Measurements from ENCODE around the gene ETFRF1.

Gene ETFRF1

DNA sequence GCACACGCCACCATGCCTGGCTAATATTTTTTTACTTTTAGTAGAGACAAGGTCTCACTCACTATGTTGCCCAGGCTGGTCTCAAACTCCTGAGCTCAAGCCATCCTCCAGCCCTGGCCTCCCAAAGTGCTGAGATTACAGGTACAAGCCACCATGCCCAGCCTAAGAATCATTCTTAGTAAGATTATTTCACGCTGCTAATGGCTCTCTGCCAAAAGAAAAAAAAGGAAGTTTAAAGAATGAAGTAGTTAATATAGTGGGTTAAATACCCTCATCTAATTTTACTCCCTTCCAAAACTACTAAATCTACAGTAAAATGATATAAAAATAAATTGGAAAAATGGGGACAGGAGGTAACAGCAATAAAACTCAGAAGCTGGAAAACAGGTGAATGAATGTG, 2.6 kb downstream of the ETFRF1 start:
- H3K23ac ChIP-seq (ENCODE audit: low read length in 2 of 2): no peak overlapping the region
- no peaks in the 10 kb centered on the region for H3K9me3 ChIP-seq (ENCODE audit: control insufficient read depth, low read length)
- no peak overlapping the region for H2BK12ac ChIP-seq (ENCODE audit: low read length in 2 of 2)
- no peak overlapping the region for H3K4me2 ChIP-seq (ENCODE audit: low read length, poor library complexity, severe bottlenecking)
- H2BK5ac ChIP-seq (ENCODE audit: low read depth, low read length, poor library complexity, severe bottlenecking): no peak overlapping the region
- H3K36me3 ChIP-seq (ENCODE audit: control insufficient read depth in 1 of 2, insufficient read depth in 2 of 2, low read depth in 1 of 2, low read length in 2 of 2): peaks cover 0 to 2% of the 10 kb centered on the region in 2 experiments
- peaks cover 22% of the 10 kb centered on the region for H3K79me1 ChIP-seq (replicated peaks; ENCODE audit: low read length, poor library complexity, severe bottlenecking)
- H2AFZ ChIP-seq (ENCODE audit: low read depth, low read length): no peak overlapping the region
- no peak overlapping the region for H3K27ac ChIP-seq (ENCODE audit: low read length, poor library complexity, severe bottlenecking)
- H3K4me1 ChIP-seq (ENCODE audit: control insufficient read depth, insufficient read depth, low read depth, low read length): peaks cover 2% of the 10 kb centered on the region
- no peak overlapping the region for H2BK15ac ChIP-seq (ENCODE audit: low read depth, poor library complexity, severe bottlenecking)
- H3K14ac ChIP-seq (ENCODE audit: low read length in 2 of 2): no peak overlapping the region
- H3K18ac ChIP-seq (ENCODE audit: low read depth in 1 of 2, low read length in 2 of 2): no peak overlapping the region
- DNase-seq: no peak
- H3K9ac ChIP-seq (ENCODE audit: low read length): no peak overlapping the region
- H3K4me3 ChIP-seq (ENCODE audit: insufficient read depth in 1 of 2, low read depth in 1 of 2, low read length in 2 of 2): no peak overlapping the region
- no peak overlapping the region for H2AK5ac ChIP-seq (ENCODE audit: low read length, severe bottlenecking)
- H4K91ac ChIP-seq (ENCODE audit: low read length): no peak overlapping the region
- H4K8ac ChIP-seq (ENCODE audit: low read length): no peak overlapping the region
- no peaks in the 10 kb centered on the region for H3K27me3 ChIP-seq (ENCODE audit: control insufficient read depth in 1 of 2, insufficient read depth in 1 of 2, low read length in 2 of 2)
- H3K4ac ChIP-seq (ENCODE audit: low read depth in 1 of 2, low read length in 2 of 2): no peak overlapping the region
- WGBS: 94% methylated on average over 1 of the region's 2 CpGs
- H2BK120ac ChIP-seq (ENCODE audit: low read depth, low read length): no peak overlapping the region

DNA sequence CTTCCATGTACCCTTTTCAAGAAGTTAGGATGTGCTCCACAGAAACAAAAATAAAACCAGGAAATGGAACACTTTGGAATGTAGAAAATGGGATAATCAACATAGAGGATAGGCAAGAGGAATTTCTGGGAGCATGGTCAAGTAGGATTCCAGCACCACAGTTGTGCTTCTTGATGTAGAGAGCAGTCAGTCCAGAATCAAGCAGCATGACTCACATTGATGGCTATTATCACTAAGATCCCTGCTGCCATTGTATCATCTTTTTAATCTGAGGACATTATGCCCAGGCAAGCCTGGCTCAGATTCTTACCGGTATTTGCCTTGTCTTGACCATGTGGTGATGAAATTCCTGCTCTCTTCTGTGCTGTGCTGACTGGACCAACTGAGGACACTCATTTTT, 5.7 kb downstream of the ETFRF1 start:
- Histone ChIP-seq H3K4ac (ENCODE audit: low read depth in 1 of 2, low read length in 2 of 2) (no peak overlapping the region), H3K79me1 (replicated peaks; ENCODE audit: low read length, poor library complexity, severe bottlenecking) (peaks cover 25% of the 10 kb centered on the region), H3K23ac (ENCODE audit: low read length in 2 of 2) (no peak overlapping the region), H2BK12ac (ENCODE audit: low read length in 2 of 2) (no peak overlapping the region), H2AK5ac (ENCODE audit: low read length, severe bottlenecking) (no peak overlapping the region), H3K14ac (ENCODE audit: low read length in 2 of 2) (no peak overlapping the region), H3K4me3 (ENCODE audit: insufficient read depth in 1 of 2, low read depth in 1 of 2, low read length in 2 of 2) (no peak overlapping the region), H2BK15ac (ENCODE audit: low read depth, poor library complexity, severe bottlenecking) (no peak overlapping the region), H2BK120ac (ENCODE audit: low read depth, low read length) (no peak overlapping the region), H4K8ac (ENCODE audit: low read length) (no peak overlapping the region), H3K4me2 (ENCODE audit: low read length, poor library complexity, severe bottlenecking) (no peak overlapping the region), H2BK5ac (ENCODE audit: low read depth, low read length, poor library complexity, severe bottlenecking) (no peak overlapping the region), H3K27me3 (ENCODE audit: control insufficient read depth in 1 of 2, insufficient read depth in 1 of 2, low read length in 2 of 2) (no peaks in the 10 kb centered on the region), H3K9me3 (ENCODE audit: control insufficient read depth, low read length) (no peaks in the 10 kb centered on the region), H2AFZ (ENCODE audit: low read depth, low read length) (no peak overlapping the region), H3K18ac (ENCODE audit: low read depth in 1 of 2, low read length in 2 of 2) (no peak overlapping the region), H3K36me3 (ENCODE audit: control insufficient read depth in 1 of 2, insufficient read depth in 2 of 2, low read depth in 1 of 2, low read length in 2 of 2) (peaks cover 0 to 30% of the 10 kb centered on the region in 2 experiments), H3K9ac (ENCODE audit: low read length) (no peak overlapping the region), H3K4me1 (ENCODE audit: control insufficient read depth, insufficient read depth, low read depth, low read length) (no peaks in the 10 kb centered on the region), H3K27ac (ENCODE audit: low read length, poor library complexity, severe bottlenecking) (peak overlapping the region; percentile 60), H4K91ac (ENCODE audit: low read length) (no peak overlapping the region)
- DNase-seq: peak; percentile 24
- WGBS: 97% methylated on average over 1 of the region's 1 CpG

DNA sequence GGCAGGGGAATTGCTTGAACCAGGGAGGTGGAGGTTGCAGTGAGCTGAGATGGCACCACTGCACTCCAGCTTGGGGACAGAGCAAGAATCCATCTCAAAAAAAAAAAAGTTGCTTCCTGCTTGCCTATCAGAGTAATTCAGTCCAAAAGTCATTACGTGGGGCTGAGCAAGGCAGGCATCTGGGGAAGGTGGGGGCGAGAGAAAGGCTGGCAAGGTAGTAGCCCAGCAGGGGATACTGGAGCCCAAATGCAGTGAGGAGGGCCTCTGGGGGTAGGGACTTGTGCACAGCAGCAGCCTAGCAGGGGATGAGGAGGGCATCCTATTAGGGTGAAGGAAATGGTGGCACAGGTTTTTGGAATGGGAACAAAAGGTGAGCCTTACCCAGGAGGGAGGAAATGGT, 7.1 kb downstream of the ETFRF1 start:
- H3K36me3 ChIP-seq (ENCODE audit: control insufficient read depth in 1 of 2, insufficient read depth in 2 of 2, low read depth in 1 of 2, low read length in 2 of 2): peaks cover 0 to 44% of the 10 kb centered on the region in 2 experiments
- no peak overlapping the region for H3K27ac ChIP-seq (ENCODE audit: low read length, poor library complexity, severe bottlenecking)
- H3K23ac ChIP-seq (ENCODE audit: low read length in 2 of 2): no peak overlapping the region
- no peak overlapping the region for H2BK120ac ChIP-seq (ENCODE audit: low read depth, low read length)
- peaks cover 2% of the 10 kb centered on the region for H3K4me1 ChIP-seq (ENCODE audit: control insufficient read depth, insufficient read depth, low read depth, low read length)
- H2BK12ac ChIP-seq (ENCODE audit: low read length in 2 of 2): no peak overlapping the region
- no peak overlapping the region for H2BK15ac ChIP-seq (ENCODE audit: low read depth, poor library complexity, severe bottlenecking)
- no peak overlapping the region for H3K4ac ChIP-seq (ENCODE audit: low read depth in 1 of 2, low read length in 2 of 2)
- H3K4me2 ChIP-seq (ENCODE audit: low read length, poor library complexity, severe bottlenecking): no peak overlapping the region
- no peak for DNase-seq
- H2BK5ac ChIP-seq (ENCODE audit: low read depth, low read length, poor library complexity, severe bottlenecking): no peak overlapping the region
- no peaks in the 10 kb centered on the region for H3K9me3 ChIP-seq (ENCODE audit: control insufficient read depth, low read length)
- peaks cover 18% of the 10 kb centered on the region for H3K79me1 ChIP-seq (replicated peaks; ENCODE audit: low read length, poor library complexity, severe bottlenecking)
- peak overlapping the region; percentile 37 for H4K8ac ChIP-seq (ENCODE audit: low read length)
- H3K18ac ChIP-seq (ENCODE audit: low read depth in 1 of 2, low read length in 2 of 2): no peak overlapping the region
- no peak overlapping the region for H3K4me3 ChIP-seq (ENCODE audit: insufficient read depth in 1 of 2, low read depth in 1 of 2, low read length in 2 of 2)
- H4K91ac ChIP-seq (ENCODE audit: low read length): no peak overlapping the region
- H3K9ac ChIP-seq (ENCODE audit: low read length): no peak overlapping the region
- WGBS: 97% methylated on average over 2 of the region's 2 CpGs
- H3K27me3 ChIP-seq (ENCODE audit: control insufficient read depth in 1 of 2, insufficient read depth in 1 of 2, low read length in 2 of 2): no peaks in the 10 kb centered on the region
- H2AFZ ChIP-seq (ENCODE audit: low read depth, low read length): no peak overlapping the region
- no peak overlapping the region for H2AK5ac ChIP-seq (ENCODE audit: low read length, severe bottlenecking)
- H3K14ac ChIP-seq (ENCODE audit: low read length in 2 of 2): no peak overlapping the region

DNA sequence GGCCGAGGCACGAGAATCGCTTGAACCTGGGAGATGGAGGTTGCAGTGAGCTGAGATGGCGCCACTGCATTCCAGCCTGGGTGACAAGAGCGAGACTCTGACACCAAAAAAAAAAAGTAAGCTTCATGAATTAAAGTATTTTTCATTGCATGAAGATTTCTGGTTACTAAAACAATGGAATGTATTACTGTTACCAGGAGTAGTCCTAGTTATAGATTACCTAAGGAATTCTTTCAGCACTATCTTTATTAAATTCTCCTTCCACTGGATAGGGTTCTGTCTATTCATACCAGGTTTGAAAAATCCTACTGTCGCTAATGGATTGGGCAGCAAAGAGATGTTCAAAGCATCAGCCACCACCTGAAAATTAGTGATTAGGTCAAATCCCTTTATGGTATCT, 12.4 kb downstream of the ETFRF1 start:
- H2AFZ ChIP-seq (ENCODE audit: low read depth, low read length): no peak overlapping the region
- no peak overlapping the region for H3K4ac ChIP-seq (ENCODE audit: low read depth in 1 of 2, low read length in 2 of 2)
- H3K23ac ChIP-seq (ENCODE audit: low read length in 2 of 2): no peak overlapping the region
- H2BK12ac ChIP-seq (ENCODE audit: low read length in 2 of 2): no peak overlapping the region
- H2BK15ac ChIP-seq (ENCODE audit: low read depth, poor library complexity, severe bottlenecking): no peak overlapping the region
- peaks cover 0 to 74% of the 10 kb centered on the region in 2 experiments for H3K36me3 ChIP-seq (ENCODE audit: control insufficient read depth in 1 of 2, insufficient read depth in 2 of 2, low read depth in 1 of 2, low read length in 2 of 2)
- H3K27me3 ChIP-seq (ENCODE audit: control insufficient read depth in 1 of 2, insufficient read depth in 1 of 2, low read length in 2 of 2): no peaks in the 10 kb centered on the region
- no peak overlapping the region for H3K14ac ChIP-seq (ENCODE audit: low read length in 2 of 2)
- peak overlapping the region; percentile 33 for H3K4me2 ChIP-seq (ENCODE audit: low read length, poor library complexity, severe bottlenecking)
- peaks cover 3% of the 10 kb centered on the region for H3K4me1 ChIP-seq (ENCODE audit: control insufficient read depth, insufficient read depth, low read depth, low read length)
- H2BK5ac ChIP-seq (ENCODE audit: low read depth, low read length, poor library complexity, severe bottlenecking): no peak overlapping the region
- H2AK5ac ChIP-seq (ENCODE audit: low read length, severe bottlenecking): no peak overlapping the region
- no peak overlapping the region for H3K4me3 ChIP-seq (ENCODE audit: insufficient read depth in 1 of 2, low read depth in 1 of 2, low read length in 2 of 2)
- H3K27ac ChIP-seq (ENCODE audit: low read length, poor library complexity, severe bottlenecking): peak overlapping the region; percentile 54
- H3K9me3 ChIP-seq (ENCODE audit: control insufficient read depth, low read length): no peaks in the 10 kb centered on the region
- no peak overlapping the region for H3K18ac ChIP-seq (ENCODE audit: low read depth in 1 of 2, low read length in 2 of 2)
- H4K8ac ChIP-seq (ENCODE audit: low read length): no peak overlapping the region
- no peak overlapping the region for H4K91ac ChIP-seq (ENCODE audit: low read length)
- H2BK120ac ChIP-seq (ENCODE audit: low read depth, low read length): no peak overlapping the region
- 100% methylated on average over 5 of the region's 6 CpGs for WGBS
- no peak overlapping the region for H3K9ac ChIP-seq (ENCODE audit: low read length)
- H3K79me1 ChIP-seq (replicated peaks; ENCODE audit: low read length, poor library complexity, severe bottlenecking): peaks cover 7% of the 10 kb centered on the region
- no peak for DNase-seq

Data from mesenchymal stem cell (in vitro differentiated cells and primary cell).